ENCODE measurements around the gene COQ3.

DNA sequence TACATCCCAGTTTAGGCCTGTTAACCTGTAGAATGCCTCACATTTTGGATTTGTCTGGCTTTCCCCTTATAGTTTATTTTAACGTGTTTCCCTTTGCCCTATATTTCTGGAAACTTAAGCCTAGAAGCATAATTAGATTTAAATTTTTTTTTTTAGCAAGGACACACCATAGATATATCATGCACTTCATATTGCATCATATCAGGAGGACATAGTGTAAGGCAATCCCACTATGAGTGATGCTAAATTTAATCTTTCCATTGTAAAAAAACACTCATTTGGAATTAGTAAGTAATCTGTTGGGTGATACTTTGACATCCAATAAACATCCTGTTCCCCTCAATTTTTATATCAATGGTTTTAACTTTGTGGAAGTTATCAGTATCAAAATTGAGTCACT, 34.2 kb downstream of the COQ3 start:
- TF ChIP-seq GATA2 (IDR thresholded peaks at IDR 0.05; ENCODE audit: low read depth, low read length) = no peak
- no peak for TF ChIP-seq GATA3 (IDR thresholded peaks at IDR 0.05; ENCODE audit: low read depth, low read length)

All from SH-SY5Y (cell line).